Fibroblast of skin of right biceps (primary cell): ENCODE data around the gene EIPR1.
"Not testable (repeated sequence)": the region's sequence is repeated elsewhere in the genome, so short reads cannot be mapped to it uniquely, and the experiment has no call there.

Experiments used
- DNase-seq: peaks from one replicate; pipeline ENCODE4 v3.0.0-alpha.2; 2013

Gene EIPR1

DNA sequence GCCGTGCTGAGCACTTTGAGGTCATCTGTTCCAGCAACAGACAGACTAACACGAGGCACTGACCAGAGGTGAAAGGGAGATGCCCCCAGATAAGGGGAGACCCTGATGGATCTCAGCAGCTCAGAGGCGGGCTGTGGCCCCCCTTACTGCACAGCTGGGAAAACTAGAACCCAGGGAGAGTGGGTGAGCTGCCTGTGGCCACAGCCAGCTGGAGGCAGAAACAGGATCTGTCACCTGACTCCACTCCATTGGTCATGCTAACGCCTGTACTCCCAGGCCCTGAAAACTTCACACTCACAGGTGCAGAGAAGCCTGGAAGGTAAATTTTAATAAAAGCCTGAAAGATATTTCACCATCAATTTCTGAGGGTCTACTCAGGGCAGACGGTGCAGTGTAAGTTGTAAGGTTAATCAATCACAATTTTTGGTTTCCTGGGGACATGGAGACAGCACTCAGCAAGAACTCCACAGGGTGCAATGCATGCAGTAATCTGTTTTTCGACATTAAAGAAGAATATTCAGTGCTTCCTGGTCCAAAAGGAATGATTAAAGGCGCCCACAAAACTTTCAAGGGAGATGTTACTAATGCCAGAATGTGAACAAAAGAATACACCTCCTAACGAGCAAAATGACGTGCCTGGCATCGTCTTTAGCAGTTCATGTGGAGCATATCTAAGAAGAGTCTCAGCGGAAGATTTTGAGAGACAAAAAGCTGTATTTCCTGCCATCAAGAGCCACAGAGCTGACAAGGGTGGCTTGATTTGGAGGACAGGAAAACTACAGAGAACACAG lies 173.4 kb downstream of the EIPR1 start:
- no peak for DNase-seq

DNA sequence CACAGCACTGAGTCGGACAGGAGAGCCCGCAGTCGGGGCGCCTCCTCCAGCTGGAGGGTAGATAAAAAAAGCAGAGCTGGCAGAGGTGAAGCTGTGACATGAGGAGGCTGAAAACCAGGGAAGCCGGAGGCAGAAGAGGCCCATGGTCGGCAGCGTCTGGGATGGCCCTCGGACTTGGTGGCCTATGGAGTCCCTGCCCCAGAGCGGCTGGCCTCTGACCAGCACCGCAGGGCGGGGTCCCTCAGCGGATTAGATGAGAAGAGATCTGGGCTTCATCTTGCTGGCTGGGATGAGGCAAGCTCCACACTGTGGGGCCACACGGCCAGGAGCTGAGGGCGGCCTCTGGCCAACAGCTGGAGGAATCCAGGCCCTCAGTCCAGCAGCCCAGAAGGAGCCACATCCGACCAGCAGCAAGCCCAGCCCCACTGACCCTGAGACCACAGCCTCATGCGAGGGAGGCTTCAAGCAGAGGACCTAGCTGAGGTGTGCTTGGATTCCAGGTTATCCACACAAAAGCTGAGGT lies 174.1 kb downstream of the EIPR1 start:
- DNase-seq: no peak

GRCh38 chr2:3202926-3203325 lies 174.7 kb downstream of the EIPR1 start:
- no peak for DNase-seq

DNA sequence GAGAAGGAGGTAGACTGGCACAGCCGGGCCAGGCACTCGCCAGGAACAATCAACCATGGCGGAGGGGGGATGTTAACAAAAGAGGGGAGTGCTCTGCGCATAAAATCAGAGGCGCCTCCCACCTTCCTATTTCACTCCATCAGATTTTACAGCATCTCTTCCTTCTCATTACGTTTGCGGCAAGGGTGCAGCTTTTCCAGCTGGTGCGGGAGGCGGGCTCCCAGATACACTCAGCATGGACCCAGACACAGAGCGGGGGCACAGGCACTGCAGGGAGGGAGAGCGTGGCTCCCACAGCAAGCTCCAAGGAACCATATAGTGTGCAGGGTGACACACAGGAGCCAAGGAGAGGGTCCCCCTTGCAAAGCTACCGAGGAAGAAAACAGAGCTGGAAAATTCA lies 176.3 kb downstream of the EIPR1 start:
- DNase-seq: no peak

- DNase-seq: peak; percentile 39
These were observed 177.1 kb downstream of the EIPR1 start for GRCh38 chr2:3200420-3200939.

DNA sequence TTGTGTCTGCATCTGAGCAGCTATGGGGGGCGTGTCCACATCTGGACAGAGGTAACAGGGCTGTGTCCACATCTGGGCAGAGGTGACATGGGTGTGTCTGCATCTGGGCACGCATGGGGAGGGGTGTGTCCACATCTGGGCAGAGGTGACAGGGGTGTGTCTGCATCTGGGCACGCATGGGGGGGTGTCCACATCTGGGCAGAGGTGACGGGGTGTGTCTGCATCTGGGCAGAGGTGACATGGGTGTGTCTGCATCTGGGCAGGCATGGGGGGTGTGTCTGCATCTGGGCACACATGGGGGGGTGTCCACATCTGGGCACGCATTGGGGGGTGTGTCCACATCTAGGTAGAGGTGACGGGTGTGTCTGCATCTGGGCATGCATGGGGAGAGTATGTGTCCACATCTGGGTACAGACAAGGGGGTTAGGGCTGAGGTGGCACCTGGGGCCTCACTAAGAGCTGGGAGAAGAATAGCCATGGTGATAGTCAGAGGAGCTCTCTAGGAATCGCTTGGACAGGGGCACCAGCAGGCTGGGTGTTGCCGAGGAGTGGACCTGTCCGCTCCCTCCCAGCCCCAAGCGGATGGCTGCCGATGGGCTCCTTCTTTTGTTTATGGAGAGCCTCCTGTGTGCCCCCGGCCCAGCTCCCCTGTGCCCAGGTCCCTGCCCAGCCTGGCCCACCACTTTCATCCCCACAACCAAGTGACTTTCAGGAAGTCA lies 177.8 kb downstream of the EIPR1 start:
- no peak for DNase-seq

DNA sequence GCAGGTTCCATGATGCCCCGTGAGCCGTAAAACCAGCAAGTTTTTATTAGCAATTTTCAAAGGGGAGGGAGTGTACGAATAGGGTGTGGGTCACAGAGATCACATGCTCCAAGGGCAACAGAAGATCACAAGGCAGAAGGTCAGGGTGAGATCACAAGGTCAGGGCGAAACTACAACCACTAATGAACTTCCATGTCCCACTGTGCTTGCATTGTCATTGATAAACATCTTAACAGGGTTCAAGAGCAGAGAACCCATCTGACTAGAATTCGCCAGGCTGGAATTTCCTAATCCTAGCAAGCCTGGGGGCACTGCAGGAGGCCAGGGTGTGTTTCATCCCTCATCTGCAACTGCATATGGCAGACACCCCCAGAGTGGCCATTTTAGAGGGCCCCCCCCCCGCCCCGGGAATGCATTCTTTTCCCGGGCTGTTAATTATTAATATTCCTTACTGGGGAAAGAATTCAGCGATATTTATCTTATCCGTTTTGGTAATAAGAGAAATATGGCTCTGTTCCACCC lies 178.9 kb downstream of the EIPR1 start:
- not testable (repeated sequence) for DNase-seq

DNA sequence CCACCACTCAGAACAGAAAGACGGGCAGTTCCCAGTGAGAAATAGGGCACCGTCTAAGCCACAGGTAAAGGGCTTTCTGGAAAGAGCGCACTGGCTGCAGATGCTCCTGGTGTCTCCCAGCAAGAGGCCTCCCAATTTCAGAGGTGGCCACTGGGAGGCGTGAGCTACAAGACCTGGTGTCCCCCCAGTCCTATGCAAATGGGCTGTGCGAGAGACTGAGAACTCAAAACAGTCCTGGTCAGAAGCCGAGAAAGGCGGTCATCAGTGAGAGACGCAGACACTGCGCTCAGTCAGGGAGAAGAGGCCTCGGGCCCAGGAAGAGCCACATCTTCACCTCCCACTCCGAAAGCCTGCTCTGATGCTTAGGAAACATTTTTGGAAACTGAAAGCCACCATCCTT lies 179.5 kb downstream of the EIPR1 start:
- DNase-seq: no peak

- DNase-seq: no peak
These were observed 180.3 kb downstream of the EIPR1 start for GRCh38 chr2:3197308-3197707.

- no peak for DNase-seq
These were observed 180.9 kb downstream of the EIPR1 start for GRCh38 chr2:3196716-3197115.

- no peak for DNase-seq
These were observed 181.8 kb downstream of the EIPR1 start for GRCh38 chr2:3195641-3196476.

DNA sequence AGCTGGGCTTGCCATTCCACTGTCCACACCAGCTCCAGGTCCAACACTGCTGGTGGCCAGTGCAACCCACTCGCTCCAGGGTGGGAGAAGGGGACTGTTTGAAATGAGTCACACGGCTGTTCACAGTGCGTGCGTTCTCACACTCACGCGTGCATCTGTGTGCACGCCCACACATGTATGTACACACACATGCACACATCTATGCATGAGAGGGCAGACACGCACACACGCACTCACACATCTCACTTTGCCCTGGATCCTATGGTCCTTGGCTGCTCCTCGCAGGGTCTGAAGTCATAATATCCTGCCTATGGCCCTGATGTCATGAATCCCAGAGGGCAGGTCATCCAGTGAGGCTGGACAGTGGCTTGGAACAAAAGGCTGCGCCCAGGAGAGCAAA lies 182.8 kb downstream of the EIPR1 start:
- no peak for DNase-seq

DNA sequence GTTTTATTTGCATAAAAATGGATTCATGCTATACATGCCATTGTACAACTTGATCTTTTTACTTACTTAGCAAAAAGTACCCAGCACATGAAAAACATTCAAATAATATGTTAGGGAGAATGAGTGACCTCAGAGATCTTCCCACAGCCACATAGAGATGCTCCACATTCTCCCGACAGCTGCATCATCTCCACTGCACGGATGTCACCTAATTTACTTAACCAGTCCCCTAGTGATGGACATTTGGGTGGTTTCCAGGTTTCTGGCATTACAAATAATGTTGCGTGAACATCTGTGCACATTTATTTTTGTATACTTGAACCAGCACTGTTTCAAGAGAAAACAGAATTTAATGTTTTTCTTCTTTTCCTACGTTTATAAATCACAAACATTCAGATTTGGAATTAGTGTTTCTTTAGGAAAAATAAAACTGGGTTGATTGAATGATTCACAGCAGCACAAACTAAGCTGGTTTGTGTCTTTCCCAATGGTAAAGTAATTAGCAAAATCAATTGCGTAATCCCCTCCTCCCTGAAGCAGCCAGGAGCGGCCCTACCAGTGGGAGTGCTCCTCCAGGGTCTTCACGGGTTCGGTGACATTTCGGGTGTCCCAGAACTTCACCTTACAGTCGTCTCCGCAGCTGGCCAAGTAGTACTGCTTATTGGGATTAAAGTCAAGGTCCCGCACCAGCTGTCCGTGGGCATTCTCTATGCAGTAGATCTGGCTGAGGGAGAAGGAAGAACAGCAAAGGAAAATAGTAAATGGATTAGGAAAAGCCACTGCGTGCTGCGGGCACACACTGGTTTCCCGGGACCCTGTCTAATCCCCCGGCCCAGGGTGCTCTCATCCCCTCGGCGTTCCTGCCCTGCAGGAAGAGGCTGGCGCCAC lies 183.9 kb downstream of the EIPR1 start:
- DNase-seq: no peak

- no peak for DNase-seq
These were observed 184.7 kb downstream of the EIPR1 start for GRCh38 chr2:3192920-3193319.

DNA sequence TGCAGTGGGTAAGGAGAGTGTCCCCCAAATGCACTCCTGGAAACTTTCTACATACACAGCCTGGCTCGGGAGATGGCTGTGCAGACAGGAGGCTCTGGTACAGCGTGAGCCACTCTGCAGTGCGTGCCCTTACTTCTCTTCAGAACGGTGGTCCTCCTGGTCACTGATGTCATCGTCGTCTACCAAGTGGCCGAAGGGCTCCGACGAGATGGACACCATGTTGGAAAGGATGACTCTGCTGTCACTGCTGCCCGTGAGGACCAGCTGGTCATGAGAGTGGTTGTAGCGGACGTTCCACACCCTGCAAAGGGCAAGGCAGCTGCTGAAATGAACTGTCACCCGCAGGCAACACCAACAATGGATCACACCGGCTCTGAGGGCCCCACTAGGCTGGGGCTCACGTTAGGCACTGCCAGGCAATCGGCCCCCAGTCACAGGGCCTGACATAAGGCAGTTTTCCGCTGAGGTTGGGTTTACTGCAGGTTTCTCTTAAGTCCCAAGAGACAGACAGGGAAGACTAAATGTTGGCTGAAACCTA lies 185.3 kb downstream of the EIPR1 start:
- no peak for DNase-seq

GRCh38 chr2:3189961-3190360 lies 187.7 kb downstream of the EIPR1 start:
- no peak for DNase-seq

DNA sequence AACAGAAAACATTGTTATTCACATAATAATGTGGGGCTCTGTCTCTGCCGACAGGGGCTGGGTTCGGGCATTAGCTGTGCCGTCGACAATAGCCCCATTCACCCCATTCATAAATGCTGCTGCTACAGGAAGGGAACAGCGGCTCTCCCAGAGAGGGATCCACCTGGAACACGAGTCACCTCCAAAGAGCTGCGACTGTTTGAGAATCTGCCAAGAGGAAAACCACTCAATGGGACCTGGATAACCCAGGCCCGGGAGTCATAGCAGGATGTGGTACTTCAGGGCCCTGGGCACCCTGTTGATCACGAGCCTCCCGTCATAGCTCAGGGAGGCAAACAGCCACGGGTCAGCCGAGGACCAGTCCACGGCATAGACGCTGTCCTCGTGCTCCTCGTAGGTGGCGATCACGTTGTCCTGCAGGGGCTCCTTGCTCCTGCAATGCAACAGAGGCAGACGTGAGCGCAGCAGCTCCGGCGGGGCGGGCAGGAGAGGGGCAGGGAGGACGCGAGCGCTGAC lies 188.5 kb downstream of the EIPR1 start:
- DNase-seq: peak; percentile 8

DNA sequence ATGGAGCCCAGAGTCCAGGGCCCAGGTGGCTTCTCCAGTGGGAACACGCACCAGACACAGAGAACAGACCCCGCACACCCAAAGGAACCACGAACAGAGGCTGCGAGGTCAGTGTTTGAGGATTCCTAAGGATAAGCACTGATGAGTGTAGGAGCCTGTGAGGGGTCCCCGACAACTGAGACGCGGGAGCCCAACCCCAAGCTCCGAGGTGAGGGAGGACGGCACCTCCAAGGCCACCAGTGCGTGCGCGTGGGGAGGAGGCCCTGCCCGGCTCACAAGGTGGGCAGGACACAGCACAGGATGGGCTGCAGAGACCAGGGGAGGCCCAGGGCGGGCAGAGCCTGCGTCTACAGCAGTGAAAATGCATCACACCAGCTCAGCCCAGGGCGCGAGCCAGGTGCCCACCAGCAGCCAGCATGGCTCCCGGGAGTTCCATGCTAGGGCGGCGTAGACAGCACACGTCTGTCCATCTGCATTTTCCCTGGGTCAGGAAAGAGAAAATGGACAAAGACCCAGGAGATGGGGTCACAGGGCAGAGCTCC lies 189.1 kb downstream of the EIPR1 start:
- DNase-seq: no peak

- no peak for DNase-seq
These were observed 190.2 kb downstream of the EIPR1 start for GRCh38 chr2:3187467-3187866.

- DNase-seq: no peak
These were observed 190.9 kb downstream of the EIPR1 start for GRCh38 chr2:3186766-3187165.

DNA sequence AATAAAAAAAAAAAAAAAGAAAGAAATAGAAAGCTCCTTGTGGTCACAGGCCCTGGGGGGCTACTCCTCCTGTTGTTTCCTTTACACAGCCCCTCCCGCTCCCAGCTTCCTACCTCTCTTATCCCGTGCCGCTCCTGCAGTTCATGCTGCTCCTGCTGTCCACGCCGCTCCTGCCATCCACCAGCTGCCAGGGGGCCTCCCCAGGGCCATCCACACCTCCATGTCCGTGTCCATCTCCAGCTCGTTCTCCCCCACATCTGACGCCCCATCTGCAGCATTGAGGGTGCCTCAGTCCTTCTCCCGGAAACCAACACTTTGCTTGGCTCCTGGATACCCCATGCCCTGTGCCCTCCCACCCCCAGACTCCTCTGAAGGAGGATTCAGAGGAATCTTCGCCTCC lies 191.7 kb downstream of the EIPR1 start:
- no peak for DNase-seq
